ENCODE data around the gene EPS8L1. TPM values are rescaled to one million over a fixed set of nuclear protein-coding genes. Genes with fewer than 3 reads are reported as not detected.

The EPS8L1 gene
- total RNA-seq, 1 experiment from 2014 or later: 75.8 TPM

- H3K4me2 ChIP-seq (ENCODE audit: low read length): peak overlapping the region; percentile 86
- BruUV-seq (replicated peaks): TSS peak; percentile 92
- CTCF ChIA-PET: interaction anchor here (0.5 kb wide), 1 partner anchor 95 kb away, joined by 3 read pairs; no protein-coding TSS in a partner anchor
- no peaks in the 10 kb centered on the region for H3K9me2 ChIP-seq (replicated peaks; ENCODE audit: low read length)
- DNase-seq (peak; percentile 99), ATAC-seq (peak; percentile 94)
- H3K9ac ChIP-seq (ENCODE audit: low read length): peak overlapping the region; percentile 69
- H2AFZ ChIP-seq (ENCODE audit: low read length): peak overlapping the region; percentile 88
- intact Hi-C loops (cut with micrococcal nuclease): loop anchor here (5.0 kb wide), 1 partner anchor 56 kb away; the partner anchor contains the start of gene RDH13
- no peak overlapping the region for H3K27ac ChIP-seq (ENCODE audit: low read length)
- peaks cover 12% of the 10 kb centered on the region for H3K4me1 ChIP-seq (ENCODE audit: insufficient read depth, low read length)
- H3K4me3 ChIP-seq (ENCODE audit: low read length): peak overlapping the region; percentile 69
- peaks cover 5% of the 10 kb centered on the region for H3F3A ChIP-seq (ENCODE audit: low read length, unreplicated experiment)
- H3K36me3 ChIP-seq (ENCODE audit: low read depth, low read length): no peaks in the 10 kb centered on the region
- no peaks in the 10 kb centered on the region for H3K27me3 ChIP-seq (ENCODE audit: low read length)
- H4K20me1 ChIP-seq (ENCODE audit: low read length): peaks cover 35% of the 10 kb centered on the region
- peaks cover 43% of the 10 kb centered on the region for H3K79me2 ChIP-seq (ENCODE audit: low read length)
- TF ChIP-seq CTCF (conservative IDR thresholded peaks at IDR 0.05; ENCODE audit: low read depth, low read length) (no peak), EZH2phosphoT487 (IDR thresholded peaks at IDR 0.05; ENCODE audit: borderline replicate concordance, low read length) (no peak), EZH2 (IDR thresholded peaks at IDR 0.05; ENCODE audit: low read length, unreplicated experiment) (no peak)
- H3K9me3 ChIP-seq (ENCODE audit: low read length): no peaks in the 10 kb centered on the region
- POLR2A ChIA-PET (ENCODE audit: unreplicated experiment): interaction anchor here (0.7 kb wide), 1 partner anchor 16 kb away, joined by 7 read pairs; no protein-coding TSS in a partner anchor
These were observed 42.2 kb downstream of the EPS8L1 start for GRCh38 chr19:55117663-55118391.

- H3K4me3 ChIP-seq (ENCODE audit: low read length): peak overlapping the region; percentile 69
- no TSS peak for BruUV-seq (replicated peaks)
- no peaks in the 10 kb centered on the region for H3K36me3 ChIP-seq (ENCODE audit: low read depth, low read length)
- DNase-seq (no peak), ATAC-seq (no peak)
- H2AFZ ChIP-seq (ENCODE audit: low read length): peak overlapping the region; percentile 88
- peaks cover 29% of the 10 kb centered on the region for H4K20me1 ChIP-seq (ENCODE audit: low read length)
- peak overlapping the region; percentile 69 for H3K9ac ChIP-seq (ENCODE audit: low read length)
- H3K4me1 ChIP-seq (ENCODE audit: insufficient read depth, low read length): peaks cover 12% of the 10 kb centered on the region
- no peaks in the 10 kb centered on the region for H3K9me2 ChIP-seq (replicated peaks; ENCODE audit: low read length)
- POLR2A ChIA-PET (ENCODE audit: unreplicated experiment): no interaction called here
- CTCF ChIA-PET: interaction anchor here (0.5 kb wide), 1 partner anchor 94 kb away, joined by 3 read pairs; no protein-coding TSS in a partner anchor
- H3K27ac ChIP-seq (ENCODE audit: low read length): no peak overlapping the region
- intact Hi-C loops (cut with micrococcal nuclease): loop anchor here (5.0 kb wide), 1 partner anchor 56 kb away; the partner anchor contains the start of gene RDH13
- H3K79me2 ChIP-seq (ENCODE audit: low read length): peaks cover 36% of the 10 kb centered on the region
- H3K9me3 ChIP-seq (ENCODE audit: low read length): no peaks in the 10 kb centered on the region
- peaks cover 5% of the 10 kb centered on the region for H3F3A ChIP-seq (ENCODE audit: low read length, unreplicated experiment)
- TF ChIP-seq CTCF (conservative IDR thresholded peaks at IDR 0.05; ENCODE audit: low read depth, low read length) (no peak), EZH2phosphoT487 (IDR thresholded peaks at IDR 0.05; ENCODE audit: borderline replicate concordance, low read length) (no peak), EZH2 (IDR thresholded peaks at IDR 0.05; ENCODE audit: low read length, unreplicated experiment) (no peak)
- peak overlapping the region; percentile 86 for H3K4me2 ChIP-seq (ENCODE audit: low read length)
- 0 out of 2 replicates have a peak, but pooled peaks cover 4% of the 10 kb centered on the region for H3K27me3 ChIP-seq (ENCODE audit: low read length)
These were observed 42.8 kb downstream of the EPS8L1 start for GRCh38 chr19:55118401-55118991.
